ENCODE results near the gene AKAP12.

GRCh38 chr6:151207674-151208073 is 32.1 kb upstream of the AKAP12 start:
- TF ChIP-seq CTCF (IDR thresholded peaks at IDR 0.05) (no peak), POLR2A (IDR thresholded peaks at IDR 0.05) (no peak), POLR2AphosphoS5 (IDR thresholded peaks at IDR 0.05; ENCODE audit: insufficient read depth in 1 of 2, low read depth in 1 of 2) (no peak)

Data from vagina (tissue), 2 donors.